ENCODE data around the gene TBC1D14.

DNA sequence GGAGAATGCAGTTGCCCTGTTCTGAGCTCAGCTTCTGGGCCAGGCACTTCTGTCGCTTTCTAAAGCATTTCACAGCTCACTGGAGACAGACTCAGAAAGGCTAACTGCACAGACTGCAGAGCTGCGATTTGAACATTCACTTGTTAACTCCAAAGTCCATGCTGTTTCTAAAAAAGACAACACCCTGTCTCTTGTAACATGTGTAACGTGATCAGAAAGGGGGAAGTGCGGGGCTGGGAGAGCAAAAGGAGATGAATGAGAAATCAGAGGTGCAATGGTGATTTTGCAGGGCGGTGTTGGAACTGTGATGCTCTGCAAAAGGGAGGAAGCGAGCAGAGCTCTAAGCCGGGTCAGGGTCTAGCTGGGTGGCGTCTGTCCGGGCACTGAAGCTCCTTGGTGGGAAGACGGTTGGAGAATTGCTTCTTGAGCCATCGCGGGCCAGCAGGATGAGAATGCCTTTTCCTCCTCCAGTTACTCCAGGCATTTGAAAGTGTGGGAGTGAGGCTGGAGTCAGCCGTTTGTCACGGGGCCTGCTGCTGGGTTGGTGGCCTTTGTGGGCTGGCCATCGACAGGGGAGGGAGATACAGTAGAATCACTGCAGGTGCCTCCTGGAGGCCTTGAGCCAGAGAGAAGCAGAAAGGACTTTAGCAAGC is 20.3 kb downstream of the TBC1D14 start:
- TF ChIP-seq POLR2AphosphoS5 (IDR thresholded peaks at IDR 0.05), result no peak
- TF ChIP-seq POLR2A (IDR thresholded peaks at IDR 0.05), result no peak
- no peak for TF ChIP-seq CTCF (IDR thresholded peaks at IDR 0.05)
- no peak for TF ChIP-seq EP300 (IDR thresholded peaks at IDR 0.05)

Data from sigmoid colon (tissue), 4 donors.